H1 (cell line): ENCODE data around the gene WNT9B. TPM values are rescaled to one million over a fixed set of nuclear protein-coding genes. Genes with fewer than 3 reads are reported as not detected.

Experiments
- CTCF ChIA-PET: fragments of 300-600 bp; sonication (Branson Sonifier 250); formaldehyde crosslinking; loops from one replicate; lab custom pipeline; 2021; ENCODE audit not compliant: partially characterized antibody; lab: Charles Lee
- POLR2A ChIA-PET: fragments of 300-600 bp; sonication (Branson Sonifier 250); formaldehyde crosslinking; loops from one replicate; lab custom pipeline; 2021; ENCODE audit warnings: inconsistent platforms; ENCODE audit not compliant: partially characterized antibody; lab: Charles Lee
- DNase-seq, 2 experiments: peaks; one replicate each; pipeline versions ENCODE4 v3.0.0 to v3.0.0-alpha.2; 2010 to 2022; ENCODE audit warnings: low spot score in 2 of 2, low read depth in 1 of 2, mixed read lengths in 1 of 2
- FAIRE-seq: peaks from 2 replicates; lab custom pipeline; 2011; peaks lifted over from hg19 to GRCh38; lab: Jason Lieb, UNC
- H2AFZ ChIP-seq: 2 replicates; pipeline ENCODE4 v1.8.1; 2012; ENCODE audit warnings: low read length, inconsistent platforms
- H2AK5ac ChIP-seq: 2 replicates; pipeline ENCODE4 v1.6.1; 2013; ENCODE audit warnings: low read depth, low read length
- H2BK120ac ChIP-seq: replicated peaks from 2 replicates; pipeline ENCODE3; 2013; ENCODE audit warnings: low read depth, low read length, inconsistent platforms
- H2BK12ac ChIP-seq: 2 replicates; pipeline ENCODE4 v1.6.1; 2013; ENCODE audit warnings: low read depth, low read length
- H2BK15ac ChIP-seq: 2 replicates; pipeline ENCODE4 v1.6.1; 2013; ENCODE audit warnings: low read length
- H2BK20ac ChIP-seq: 2 replicates; pipeline ENCODE4 v1.6.1; 2013; ENCODE audit warnings: low read length
- H2BK5ac ChIP-seq: 2 replicates; pipeline ENCODE4 v1.6.1; 2013; ENCODE audit warnings: low read depth, low read length
- H3K14ac ChIP-seq: 2 replicates; pipeline ENCODE4 v1.6.1; 2013; ENCODE audit warnings: inconsistent platforms; ENCODE audit not compliant: insufficient read length
- H3K18ac ChIP-seq: 2 replicates; pipeline ENCODE4 v1.6.1; 2013; ENCODE audit warnings: low read length; ENCODE audit errors: extremely low read depth
- H3K23ac ChIP-seq: 2 replicates; pipeline ENCODE4 v1.6.1; 2013; ENCODE audit warnings: inconsistent platforms; ENCODE audit not compliant: insufficient read length
- H3K23me2 ChIP-seq: 2 replicates; pipeline ENCODE4 v1.6.1; 2013; ENCODE audit warnings: low read depth, low read length
- H3K27ac ChIP-seq: 2 replicates; pipeline ENCODE4 v1.6.1; 2011; ENCODE audit warnings: low read depth, low read length, inconsistent platforms
- H3K27me3 ChIP-seq, 4 experiments: replicated peaks in 1 of 4; 1 replicate in 1 of 4; 2 replicates in 3 of 4; pipeline versions ENCODE4 v1.6.1 to v1.8.1; 2011 to 2013; ENCODE audit warnings: low read length in 3 of 4, mild to moderate bottlenecking in 3 of 4, inconsistent platforms in 2 of 4, mixed read lengths in 2 of 4, moderate library complexity in 1 of 4; ENCODE audit not compliant: control insufficient read depth in 3 of 4, insufficient read depth in 3 of 4; ENCODE audit errors: extremely low read depth in 1 of 4
- H3K36me3 ChIP-seq, 4 experiments: 2 replicates each; pipeline versions ENCODE4 v1.6.1 to v1.8.1; 2011 to 2013; ENCODE audit warnings: mild to moderate bottlenecking in 4 of 4, low read length in 3 of 4, moderate library complexity in 2 of 4, control low read depth in 1 of 4, inconsistent platforms in 1 of 4; ENCODE audit not compliant: insufficient read depth in 4 of 4, control insufficient read depth in 2 of 4
- H3K4ac ChIP-seq: replicated peaks from 2 replicates; pipeline ENCODE3; 2013; ENCODE audit warnings: low read length, low read depth, mixed read lengths, inconsistent platforms; ENCODE audit not compliant: insufficient read length
- H3K4me1 ChIP-seq, 4 experiments: replicated peaks in 1 of 4; 1 replicate in 1 of 4; 2 replicates in 3 of 4; pipeline versions ENCODE4 v1.6.1 to v1.8.1; 2011 to 2013; ENCODE audit warnings: low read length in 3 of 4, inconsistent platforms in 2 of 4, mixed read lengths in 1 of 4; ENCODE audit not compliant: insufficient read depth in 4 of 4, control insufficient read depth in 3 of 4
- H3K4me2 ChIP-seq, 2 experiments: 2 replicates each; pipeline versions ENCODE4 v1.6.1 to v1.8.1; 2011 to 2013; ENCODE audit warnings: low read depth in 2 of 2, low read length in 2 of 2, control low read depth in 1 of 2, inconsistent platforms in 1 of 2, mild to moderate bottlenecking in 1 of 2; ENCODE audit not compliant: insufficient read depth in 1 of 2
- H3K4me3 ChIP-seq, 4 experiments: fragments of 200-600, 300-600 bp in 1 of 4; sonication (generic), shearing (Covaris generic), sonication (Bioruptor Twin) in 1 of 4; 2 replicates each; pipeline versions ENCODE4 v1.5.1 to v1.8.1; 2011 to 2016; ENCODE audit warnings: low read length in 4 of 4, low read depth in 3 of 4, control low read depth in 2 of 4, inconsistent platforms in 2 of 4, mild to moderate bottlenecking in 2 of 4, mixed read lengths in 1 of 4, moderate library complexity in 1 of 4; ENCODE audit not compliant: insufficient read depth in 2 of 4; ENCODE audit errors: extremely low read depth in 1 of 4
- H3K56ac ChIP-seq: replicated peaks from 2 replicates; pipeline ENCODE3; 2013; ENCODE audit warnings: low read depth, mild to moderate bottlenecking, mixed read lengths, low read length, inconsistent platforms; ENCODE audit not compliant: insufficient read length
- H3K79me1 ChIP-seq: 2 replicates; pipeline ENCODE4 v1.6.1; 2013; ENCODE audit warnings: low read depth, low read length, control low read depth
- H3K79me2 ChIP-seq, 2 experiments: 2 replicates each; pipeline versions ENCODE4 v1.6.1 to v1.8.1; 2012 to 2013; ENCODE audit warnings: low read length in 2 of 2, mild to moderate bottlenecking in 2 of 2, inconsistent platforms in 1 of 2; ENCODE audit not compliant: insufficient read depth in 2 of 2, control insufficient read depth in 1 of 2
- H3K9ac ChIP-seq, 4 experiments: replicated peaks in 1 of 4; 1 replicate in 1 of 4; 2 replicates in 3 of 4; pipeline versions ENCODE4 v1.6.1 to v1.8.1; 2011 to 2013; ENCODE audit warnings: low read depth in 3 of 4, low read length in 3 of 4, control low read depth in 2 of 4, mild to moderate bottlenecking in 2 of 4, moderate library complexity in 2 of 4, inconsistent platforms in 1 of 4; ENCODE audit errors: extremely low read depth in 1 of 4
- H3K9me3 ChIP-seq, 2 experiments: 2 replicates each; pipeline versions ENCODE4 v1.6.1 to v1.8.1; 2012 to 2013; ENCODE audit warnings: mild to moderate bottlenecking in 2 of 2, moderate library complexity in 2 of 2, control low read depth in 1 of 2, inconsistent platforms in 1 of 2, low read depth in 1 of 2, low read length in 1 of 2, mixed read lengths in 1 of 2; ENCODE audit not compliant: insufficient read depth in 2 of 2
- H4K20me1 ChIP-seq, 2 experiments: replicated peaks in 1 of 2; 2 replicates each; pipeline versions ENCODE3 to v1.8.1; 2011 to 2013; ENCODE audit warnings: inconsistent platforms in 2 of 2, low read length in 2 of 2, mild to moderate bottlenecking in 1 of 2; ENCODE audit not compliant: insufficient read depth in 2 of 2, control insufficient read depth in 1 of 2
- H4K5ac ChIP-seq: 2 replicates; pipeline ENCODE4 v1.6.1; 2013; ENCODE audit warnings: low read length, low read depth, mixed read lengths, inconsistent platforms; ENCODE audit not compliant: insufficient read length
- H4K8ac ChIP-seq: 2 replicates; pipeline ENCODE4 v1.8.0; 2013; ENCODE audit warnings: mild to moderate bottlenecking, moderate library complexity, low read length, inconsistent platforms; ENCODE audit not compliant: insufficient read depth; ENCODE audit errors: extremely low read depth
- H4K91ac ChIP-seq: replicated peaks from 2 replicates; pipeline ENCODE3; 2013; ENCODE audit warnings: low read length, mixed read lengths, inconsistent platforms; ENCODE audit not compliant: insufficient read length
- BCL11A ChIP-seq, 2 experiments: IDR thresholded peaks; one replicate each; pipeline ENCODE4 v1.6.1; 2011; ENCODE audit warnings: low read depth in 2 of 2, low read length in 2 of 2, mild to moderate bottlenecking in 2 of 2
- EP300 ChIP-seq, 2 experiments: IDR thresholded peaks; 1 replicate in 1 of 2; 2 replicates in 1 of 2; pipeline ENCODE4 v1.6.1; 2011 to 2012; ENCODE audit warnings: low read depth in 2 of 2, low read length in 2 of 2, mild to moderate bottlenecking in 2 of 2, borderline replicate concordance in 1 of 2, inconsistent platforms in 1 of 2, moderate library complexity in 1 of 2
- EZH2 ChIP-seq: fragments of 200-600 bp; sonication (generic); IDR thresholded peaks from 2 replicates; pipeline ENCODE4 v1.7.1; 2012; ENCODE audit warnings: low read depth, mild to moderate bottlenecking, moderate library complexity, low read length, inconsistent platforms; ENCODE audit not compliant: severe bottlenecking
- FOSL1 ChIP-seq: IDR thresholded peaks from 2 replicates; pipeline ENCODE4 v1.6.1; 2011; ENCODE audit warnings: mild to moderate bottlenecking, low read depth, low read length, moderate library complexity; ENCODE audit not compliant: insufficient read depth
- KDM5A ChIP-seq: fragments of 200-600 bp; IDR thresholded peaks from 2 replicates; pipeline ENCODE4 v1.7.1; 2012; ENCODE audit warnings: mild to moderate bottlenecking, low read length, inconsistent platforms, mixed read lengths
- MAFK ChIP-seq: IDR thresholded peaks from 2 replicates; pipeline ENCODE4 v1.6.1; 2012; ENCODE audit warnings: low read depth, mild to moderate bottlenecking, improper control_type of control experiment, low read length
- NRF1 ChIP-seq: IDR thresholded peaks from 2 replicates; pipeline ENCODE4 v1.6.1; 2011; ENCODE audit warnings: mild to moderate bottlenecking, low read depth, low read length, improper control_type of control experiment
- POU5F1 ChIP-seq: IDR thresholded peaks from 2 replicates; pipeline ENCODE4 v1.6.1; 2011; ENCODE audit warnings: low read depth, mild to moderate bottlenecking, low read length, moderate library complexity
- SP1 ChIP-seq: IDR thresholded peaks from 2 replicates; pipeline ENCODE4 v1.6.1; 2011; ENCODE audit warnings: low read depth, low read length
- SP4 ChIP-seq: IDR thresholded peaks from 2 replicates; pipeline ENCODE4 v1.6.1; 2012; ENCODE audit warnings: low read length, inconsistent platforms
- TAF1 ChIP-seq: IDR thresholded peaks from 2 replicates; pipeline ENCODE4 v1.6.1; 2011; ENCODE audit warnings: mild to moderate bottlenecking, low read depth, low read length
- WGBS, 2 experiments: shearing (Covaris generic) in 1 of 2; methylation state at CpG; one replicate each; pipeline versions ENCODE4 v1.1.6 to v1.1.7; 2013 to 2015; ENCODE audit warnings: low lambda C conversion rate in 2 of 2, mixed read lengths in 2 of 2, inconsistent platforms in 1 of 2, low coverage in 1 of 2, missing lambda C conversion rate in 1 of 2; ENCODE audit not compliant: insufficient replicate concordance in 2 of 2, insufficient coverage in 1 of 2, insufficient read length in 1 of 2; ENCODE audit errors: extremely low coverage in 1 of 2, missing lambda C conversion rate in 1 of 2; 5-methylcytosine and 5-hydroxymethylcytosine counted together
- polyA plus RNA-seq, 7 experiments: library from polyadenylated mRNA; depleted of rRNA in 3 of 7; stranded (reverse) in 5 of 7; unstranded in 2 of 7; fragments of >200 nt in 5 of 7; fragments of 200-250 nt in 2 of 7; gene quantifications; 1 replicate in 5 of 7; 2 replicates in 1 of 7; 4 replicates in 1 of 7; pipeline versions ENCODE4 v1.2.1 to v1.2.3, GENCODE V29; 2011 to 2013; ENCODE audit warnings: missing spikeins in 2 of 7, mixed read lengths in 2 of 7
- total RNA-seq: library from RNA; stranded (reverse); fragmentation: NEBNext Ultra II Directional; extraction: Animal tissue kit (Norgen Biotek cat#: 25700); gene quantifications from 2 replicates; pipeline ENCODE4 v1.2.1, GENCODE V29; 2021
- TF ChIP-seq, protein P1 (sequence below): IDR thresholded peaks from 2 replicates; pipeline ENCODE4 v1.6.1; 2011; ENCODE audit warnings: low read depth, mild to moderate bottlenecking, low read length; ENCODE audit not compliant: insufficient read depth
- TF ChIP-seq, protein P2 (sequence below): IDR thresholded peaks from 2 replicates; pipeline ENCODE4 v1.6.1; 2012; ENCODE audit warnings: inconsistent platforms

WNT9B gene
- total and polyA plus RNA-seq, 2 of the 8 experiments (the other 6 are each of a cell fraction or from before 2014, with no cell fraction given), result 0.21 TPM; not detected in 1

DNA sequence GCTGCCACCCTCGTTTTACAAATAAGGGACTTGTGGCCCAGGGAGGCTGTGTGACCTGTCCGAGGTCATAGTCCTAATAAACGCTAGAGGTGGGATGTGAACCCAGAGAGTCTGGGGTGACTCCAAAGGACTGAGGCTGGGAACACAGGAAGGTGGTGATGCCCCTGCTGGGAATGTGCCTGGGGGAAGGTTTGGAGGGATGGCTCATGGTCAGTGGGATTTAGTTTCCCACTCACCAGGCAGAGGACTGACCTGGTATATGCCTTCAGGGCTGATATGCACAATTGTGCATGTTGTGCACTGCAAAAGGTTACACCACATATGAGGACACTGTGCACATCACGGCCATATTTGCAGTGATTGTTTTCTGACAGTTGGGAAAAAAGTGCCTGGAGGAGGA is 13.9 kb upstream of the WNT9B start:
- Histone ChIP-seq H3K27ac (no peak overlapping the region), H2BK12ac (no peak overlapping the region), H2BK20ac (no peak overlapping the region), H2AFZ (no peak overlapping the region), H4K91ac (no peak overlapping the region), H3K14ac (no peak overlapping the region), H3K79me1 (no peaks in the 10 kb centered on the region), H3K23ac (no peak overlapping the region), H3K36me3 (no peaks in the 10 kb centered on the region), H3K9me3 (peaks cover 0 to under 1% of the 10 kb centered on the region in 2 experiments; a peak in 1 of 4 replicates), H2BK5ac (no peak overlapping the region), H4K20me1 (peaks cover 0 to 1% of the 10 kb centered on the region in 2 experiments), H3K27me3 (peaks cover 3 to 33% (median 22%) of the 10 kb centered on the region in 4 experiments), H3K4me3 (no peak overlapping the region), H3K4me1 (peaks cover 0 to 11% (median 7%) of the 10 kb centered on the region in 4 experiments; a peak in 6 of 7 replicates), H4K8ac (no peak overlapping the region), H2BK120ac (no peak overlapping the region), H2BK15ac (no peak overlapping the region), H3K9ac (no peak overlapping the region), H3K23me2 (no peaks in the 10 kb centered on the region; the same call in 1 of the 2 replicates), H3K79me2 (no peaks in the 10 kb centered on the region), H4K5ac (no peak overlapping the region), H3K56ac (no peak overlapping the region), H2AK5ac (no peak overlapping the region), H3K4ac (no peak overlapping the region), H3K4me2 (no peak overlapping the region), H3K18ac (no peak overlapping the region)
- WGBS, 2 experiments, result 92% methylated on average over 4 of the region's 4 CpGs; no CpG with 5 or more reads in 1 of the 2 experiments
- ChIA-PET POLR2A (no interaction called here), CTCF (interaction anchor here (4.8 to 7.4 kb wide), 2 partner anchors 12 to 104 kb away, joined by 49 to 52 read pairs; no protein-coding TSS in a partner anchor)
- DNase-seq (no peak), FAIRE-seq (no peak)
- TF ChIP-seq EP300 (IDR thresholded peaks at IDR 0.05; ENCODE audit: borderline replicate concordance in 1 of 2, low read depth in 2 of 2, low read length in 2 of 2), result no peak
- TF ChIP-seq SP1, result no peak
- no peak for TF ChIP-seq NRF1
- TF ChIP-seq, protein P1, sequence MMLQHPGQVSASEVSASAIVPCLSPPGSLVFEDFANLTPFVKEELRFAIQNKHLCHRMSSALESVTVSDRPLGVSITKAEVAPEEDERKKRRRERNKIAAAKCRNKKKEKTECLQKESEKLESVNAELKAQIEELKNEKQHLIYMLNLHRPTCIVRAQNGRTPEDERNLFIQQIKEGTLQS, result no peak
- no peak for TF ChIP-seq TAF1
- no peak for TF ChIP-seq MAFK
- no peak for TF ChIP-seq EZH2
- TF ChIP-seq SP4, result no peak
- TF ChIP-seq POU5F1, result no peak
- TF ChIP-seq FOSL1, result no peak
- no peak for TF ChIP-seq KDM5A
- TF ChIP-seq, protein P2, sequence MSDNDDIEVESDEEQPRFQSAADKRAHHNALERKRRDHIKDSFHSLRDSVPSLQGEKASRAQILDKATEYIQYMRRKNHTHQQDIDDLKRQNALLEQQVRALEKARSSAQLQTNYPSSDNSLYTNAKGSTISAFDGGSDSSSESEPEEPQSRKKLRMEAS, result no peak
- no peak for TF ChIP-seq BCL11A (IDR thresholded peaks at IDR 0.05; ENCODE audit: low read depth in 2 of 2, low read length in 2 of 2)
